Measurements from ENCODE around the gene LRRC28. TPM values are rescaled to one million over a fixed set of nuclear protein-coding genes. Genes with fewer than 3 reads are reported as not detected.

Gene LRRC28
- total and polyA plus RNA-seq, 3 donors from 2014 or later = 78.9 to 100.0 (median 97.1) TPM

GRCh38 chr15:99333981-99334380 lies 82.7 kb downstream of the LRRC28 start:
- TF ChIP-seq POLR2A (IDR thresholded peaks at IDR 0.05) = no peak
- TF ChIP-seq CTCF (IDR thresholded peaks at IDR 0.05) = no peak
- intact Hi-C loops (cut with DNase I; ENCODE audit: low total_unique reads) = no loop called here
- H3K4me3 ChIP-seq = no peak overlapping the region
- H3K27me3 ChIP-seq = no peaks in the 10 kb centered on the region
- DNase-seq = no peak
- H3K4me1 ChIP-seq = no peaks in the 10 kb centered on the region
- H3K36me3 ChIP-seq (ENCODE audit: low read depth, missing control alignments) = no peaks in the 10 kb centered on the region
- no peak overlapping the region for H3K27ac ChIP-seq
- no peaks in the 10 kb centered on the region for H3K9me3 ChIP-seq
- 71 to 90% methylated on average over 8 of the region's 8 CpGs for WGBS, 2 donors

GRCh38 chr15:99335508-99335907 lies 84.2 kb downstream of the LRRC28 start:
- intact Hi-C loops (cut with DNase I; ENCODE audit: low total_unique reads) = no loop called here
- Histone ChIP-seq H3K4me1 (no peaks in the 10 kb centered on the region), H3K27ac (no peak overlapping the region), H3K4me3 (no peak overlapping the region), H3K9me3 (no peaks in the 10 kb centered on the region), H3K27me3 (no peaks in the 10 kb centered on the region), H3K36me3 (ENCODE audit: low read depth, missing control alignments) (no peaks in the 10 kb centered on the region)
- TF ChIP-seq POLR2A (IDR thresholded peaks at IDR 0.05) = no peak
- TF ChIP-seq CTCF (IDR thresholded peaks at IDR 0.05) = no peak
- no peak for DNase-seq

GRCh38 chr15:99336794-99337193 lies 85.5 kb downstream of the LRRC28 start:
- no peak for DNase-seq
- no peak overlapping the region for H3K27ac ChIP-seq
- intact Hi-C loops (cut with DNase I; ENCODE audit: low total_unique reads) = no loop called here
- no peaks in the 10 kb centered on the region for H3K27me3 ChIP-seq
- no peak overlapping the region for H3K4me3 ChIP-seq
- no peaks in the 10 kb centered on the region for H3K4me1 ChIP-seq
- WGBS, 2 donors = 73 to 78% methylated on average over 1 of the region's 1 CpG
- no peak for TF ChIP-seq POLR2A (IDR thresholded peaks at IDR 0.05)
- TF ChIP-seq CTCF (IDR thresholded peaks at IDR 0.05) = no peak
- H3K9me3 ChIP-seq = no peaks in the 10 kb centered on the region
- no peaks in the 10 kb centered on the region for H3K36me3 ChIP-seq (ENCODE audit: low read depth, missing control alignments)

- Histone ChIP-seq H3K36me3 (ENCODE audit: low read depth, missing control alignments) (no peaks in the 10 kb centered on the region), H3K9me3 (no peaks in the 10 kb centered on the region), H3K27me3 (no peaks in the 10 kb centered on the region), H3K4me1 (no peaks in the 10 kb centered on the region), H3K27ac (no peak overlapping the region), H3K4me3 (no peak overlapping the region)
- intact Hi-C loops (cut with DNase I; ENCODE audit: low total_unique reads) = no loop called here
- no peak for DNase-seq
- 74 to 75% methylated on average over 3 of the region's 3 CpGs for WGBS, 2 donors
- TF ChIP-seq POLR2A (IDR thresholded peaks at IDR 0.05) (no peak), CTCF (IDR thresholded peaks at IDR 0.05) (no peak)
These were observed 89.1 kb downstream of the LRRC28 start for GRCh38 chr15:99340347-99340746.

GRCh38 chr15:99341786-99342185 lies 90.5 kb downstream of the LRRC28 start:
- 66 to 70% methylated on average over 1 of the region's 1 CpG for WGBS, 2 donors
- no peak for DNase-seq
- no peaks in the 10 kb centered on the region for H3K36me3 ChIP-seq (ENCODE audit: low read depth, missing control alignments)
- TF ChIP-seq CTCF (IDR thresholded peaks at IDR 0.05) (no peak), POLR2A (IDR thresholded peaks at IDR 0.05) (no peak)
- H3K27me3 ChIP-seq = no peaks in the 10 kb centered on the region
- H3K4me1 ChIP-seq = no peaks in the 10 kb centered on the region
- H3K4me3 ChIP-seq = no peak overlapping the region
- intact Hi-C loops (cut with DNase I; ENCODE audit: low total_unique reads) = no loop called here
- H3K27ac ChIP-seq = no peak overlapping the region
- H3K9me3 ChIP-seq = no peaks in the 10 kb centered on the region
